GM10248 (cell line): ENCODE results near the gene SLC35A3.

Experiments used
- CTCF ChIA-PET: fragments of 300-600 bp; sonication (Branson Sonifier 250); formaldehyde crosslinking; extraction: SDS; loops from one replicate; lab custom pipeline; 2021; ENCODE audit warnings: antibody characterized with exemption; lab: Yijun Ruan, JAX
- POLR2A ChIA-PET: fragments of 350-650 bp; sonication (Branson Sonifier 250); formaldehyde crosslinking; extraction: SDS; loops from one replicate; lab custom pipeline; 2020; ENCODE audit warnings: antibody characterized with exemption; lab: Yijun Ruan, JAX
- DNase-seq: peaks from one replicate; pipeline ENCODE4 v3.0.0; 2012; ENCODE audit errors: extremely low spot score
- TF ChIP-seq, protein P1 (sequence below): IDR thresholded peaks from 2 replicates; pipeline ENCODE4 v1.5.1; 2012; ENCODE audit warnings: mild to moderate bottlenecking, low read depth; ENCODE audit errors: extremely low read depth, missing control alignments, control extremely low read depth

The SLC35A3 gene

DNA sequence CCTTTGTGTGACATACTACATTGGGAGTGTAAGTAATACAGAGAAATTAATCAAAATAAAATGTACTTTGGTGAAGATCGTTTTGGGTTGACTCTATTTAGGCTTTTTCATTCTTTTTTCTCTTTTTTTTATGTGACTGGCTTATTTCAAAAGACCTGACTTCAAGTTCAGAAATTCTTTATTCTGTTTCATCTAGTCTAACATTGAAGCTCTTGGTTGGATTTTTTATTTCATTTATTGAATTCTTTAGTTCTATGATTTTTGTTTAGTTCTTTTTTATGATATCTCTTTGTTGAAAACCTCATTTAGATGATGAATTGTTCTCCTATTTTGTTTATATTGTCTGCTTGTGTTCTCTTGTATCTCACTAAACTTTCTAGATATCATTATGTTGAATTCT is 35.6 kb downstream of the SLC35A3 start:
- CTCF ChIA-PET = interaction anchor here (0.9 kb wide), 1 partner anchor 24 kb away, joined by 3 read pairs; no protein-coding TSS in a partner anchor
- POLR2A ChIA-PET = no interaction called here
- no peak for DNase-seq
- TF ChIP-seq, protein P1, sequence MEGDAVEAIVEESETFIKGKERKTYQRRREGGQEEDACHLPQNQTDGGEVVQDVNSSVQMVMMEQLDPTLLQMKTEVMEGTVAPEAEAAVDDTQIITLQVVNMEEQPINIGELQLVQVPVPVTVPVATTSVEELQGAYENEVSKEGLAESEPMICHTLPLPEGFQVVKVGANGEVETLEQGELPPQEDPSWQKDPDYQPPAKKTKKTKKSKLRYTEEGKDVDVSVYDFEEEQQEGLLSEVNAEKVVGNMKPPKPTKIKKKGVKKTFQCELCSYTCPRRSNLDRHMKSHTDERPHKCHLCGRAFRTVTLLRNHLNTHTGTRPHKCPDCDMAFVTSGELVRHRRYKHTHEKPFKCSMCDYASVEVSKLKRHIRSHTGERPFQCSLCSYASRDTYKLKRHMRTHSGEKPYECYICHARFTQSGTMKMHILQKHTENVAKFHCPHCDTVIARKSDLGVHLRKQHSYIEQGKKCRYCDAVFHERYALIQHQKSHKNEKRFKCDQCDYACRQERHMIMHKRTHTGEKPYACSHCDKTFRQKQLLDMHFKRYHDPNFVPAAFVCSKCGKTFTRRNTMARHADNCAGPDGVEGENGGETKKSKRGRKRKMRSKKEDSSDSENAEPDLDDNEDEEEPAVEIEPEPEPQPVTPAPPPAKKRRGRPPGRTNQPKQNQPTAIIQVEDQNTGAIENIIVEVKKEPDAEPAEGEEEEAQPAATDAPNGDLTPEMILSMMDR = no peak

DNA sequence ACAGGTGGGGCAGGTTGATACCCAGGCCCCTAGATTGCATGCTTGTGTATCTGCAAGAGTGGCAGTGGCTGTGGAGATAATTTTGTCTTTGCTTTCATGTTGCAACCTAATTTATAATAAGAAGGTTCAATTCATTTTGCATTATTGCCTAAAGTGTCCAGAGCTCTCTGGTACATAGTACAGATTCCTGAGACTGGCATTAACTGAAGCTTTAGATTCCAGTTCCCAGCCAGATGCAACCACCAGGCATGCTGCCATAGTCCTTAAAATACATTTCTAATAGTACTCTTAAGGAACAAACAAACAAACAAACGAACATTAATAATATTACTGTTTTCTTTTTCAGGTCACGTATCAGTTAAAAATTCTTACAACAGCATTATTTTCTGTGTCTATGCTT is 36.9 kb downstream of the SLC35A3 start:
- TF ChIP-seq, protein P1 = no peak
- ChIA-PET CTCF (no interaction called here), POLR2A (no interaction called here)
- no peak for DNase-seq

DNA sequence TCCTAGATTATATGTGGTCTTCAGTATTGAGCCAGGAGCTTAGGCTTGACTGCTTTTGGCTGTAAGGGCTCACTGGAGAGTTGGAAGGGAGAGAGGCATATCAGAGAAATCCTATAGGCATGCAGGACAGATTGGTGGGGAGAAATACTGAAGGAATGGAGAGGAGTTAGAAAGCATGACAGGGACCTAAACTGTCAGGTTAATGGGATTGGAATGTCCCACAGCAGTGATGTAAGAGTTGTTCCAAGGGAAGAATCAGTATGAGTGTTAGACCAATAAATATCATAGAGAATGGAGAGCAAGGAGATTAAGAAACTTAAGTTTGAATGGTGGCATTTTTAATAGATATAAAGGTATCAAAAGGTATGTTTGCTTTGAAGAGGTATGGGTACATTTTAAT is 39.7 kb downstream of the SLC35A3 start:
- POLR2A ChIA-PET = interaction anchor here (0.6 kb wide), 1 partner anchor 229 kb away, joined by 3 read pairs; no protein-coding TSS in a partner anchor
- CTCF ChIA-PET = interaction anchor here (1.3 kb wide), 1 partner anchor 17 kb away, joined by 3 read pairs; no protein-coding TSS in a partner anchor
- no peak for DNase-seq
- TF ChIP-seq, protein P1 = no peak

DNA sequence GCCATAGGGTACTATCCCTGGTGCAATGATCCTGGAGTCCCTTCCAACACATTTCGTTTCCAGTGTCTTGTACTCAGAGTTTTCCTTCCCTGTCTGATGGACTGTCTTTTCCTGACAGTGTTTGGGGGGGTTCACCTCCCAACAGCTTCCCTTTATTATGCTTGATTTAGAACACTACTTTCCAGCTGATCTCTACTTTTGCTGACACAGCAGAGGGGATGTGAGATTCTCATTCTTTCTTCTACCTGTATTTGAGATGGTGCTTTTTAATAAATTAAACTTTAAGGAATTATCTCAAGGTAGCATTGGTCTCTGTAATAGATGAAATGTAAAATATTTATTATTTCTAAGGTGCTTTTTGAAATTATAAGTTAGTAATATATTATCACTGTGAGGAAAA is 41.0 kb downstream of the SLC35A3 start:
- POLR2A ChIA-PET = no interaction called here
- DNase-seq = no peak
- TF ChIP-seq, protein P1 = no peak
- CTCF ChIA-PET = interaction anchor here (1.0 to 1.8 kb wide), 3 partner anchors 11 to 145 kb away, joined by 3 to 4 read pairs (median 3); no protein-coding TSS in a partner anchor

DNA sequence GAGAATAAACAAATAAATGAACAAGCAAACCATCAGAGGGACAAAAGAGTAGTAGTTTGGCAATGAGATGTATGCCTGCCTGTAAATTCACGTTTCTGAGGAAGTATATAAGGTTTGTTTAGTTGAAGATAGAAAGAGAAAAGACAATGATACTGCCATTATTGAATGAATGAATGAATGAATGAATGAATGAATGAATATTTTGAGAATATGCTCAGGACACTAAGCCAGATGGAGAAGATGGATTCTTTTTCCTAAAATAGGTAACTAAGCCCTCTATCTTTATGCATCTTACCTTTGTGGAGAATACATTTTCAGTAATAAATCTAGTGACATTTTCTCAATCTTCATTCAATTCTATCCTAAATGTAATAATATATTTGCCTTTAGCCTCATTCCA is 49.4 kb downstream of the SLC35A3 start:
- ChIA-PET POLR2A (no interaction called here), CTCF (interaction anchor here (1.4 kb wide), 1 partner anchor 14 kb away, joined by 3 read pairs; no protein-coding TSS in a partner anchor)
- DNase-seq = no peak

DNA sequence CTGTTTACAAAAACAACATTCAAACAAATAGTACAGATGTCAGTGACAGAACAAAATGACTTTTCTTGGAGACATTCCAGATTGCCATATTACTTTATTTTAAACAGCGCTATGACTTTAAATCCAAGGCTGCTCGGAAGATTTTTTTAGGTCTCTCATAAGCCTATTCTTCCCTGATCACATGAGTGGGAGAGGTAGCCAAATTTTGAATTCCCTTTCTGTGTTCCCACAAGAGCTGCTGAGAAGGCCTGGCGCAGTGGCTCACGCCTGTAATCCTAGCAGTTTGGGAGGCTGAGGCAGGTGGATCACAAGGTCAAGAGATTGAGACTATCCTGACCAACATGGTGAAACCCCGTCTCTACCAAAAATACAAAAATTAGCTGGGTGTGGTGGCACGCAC is 53.7 kb downstream of the SLC35A3 start:
- ChIA-PET POLR2A (no interaction called here), CTCF (no interaction called here)
- no peak for DNase-seq
- TF ChIP-seq, protein P1 = no peak

More for the DNA sequence above, 49.4 kb downstream of the SLC35A3 start:
- TF ChIP-seq, protein P1 = no peak

DNA sequence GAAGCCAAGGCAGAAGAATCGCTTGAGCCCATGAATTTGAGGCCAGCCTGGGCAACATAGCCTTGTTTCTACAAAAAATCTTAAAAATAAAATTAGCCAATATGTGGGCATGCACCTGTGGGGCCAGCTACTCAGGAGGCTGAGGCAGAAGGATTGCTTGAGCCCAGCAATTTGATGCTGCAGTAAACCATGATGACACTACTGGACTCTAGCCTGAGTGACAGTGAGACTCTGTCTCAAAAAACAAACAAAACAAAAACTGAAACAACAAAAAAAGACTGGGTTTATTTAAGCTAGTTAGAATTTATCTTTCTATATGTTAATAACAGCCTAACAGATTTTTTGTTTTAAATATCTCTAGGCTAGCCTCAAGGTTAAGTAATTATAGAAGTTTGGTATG is 57.4 kb downstream of the SLC35A3 start:
- no peak for DNase-seq
- TF ChIP-seq, protein P1 = no peak
- POLR2A ChIA-PET = no interaction called here
- CTCF ChIA-PET = interaction anchor here (1.0 to 2.2 kb wide), 3 partner anchors 12 to 18 kb away, joined by 3 to 5 read pairs (median 4); no protein-coding TSS in a partner anchor
